Glutamatergic neuron (in vitro differentiated cells): ENCODE data around the gene CAV2. TPM values are rescaled to one million over a fixed set of nuclear protein-coding genes. Genes with fewer than 3 reads are reported as not detected.

Source experiments
- DNase-seq: peaks from one replicate; pipeline ENCODE4 v3.0.0; 2022
- H3K27ac Mint-ChIP-seq: one replicate; pipeline ENCODE4 v1.8.0; 2020; ENCODE audit warnings: mild to moderate bottlenecking, mixed read lengths, inconsistent platforms; ENCODE audit not compliant: unreplicated experiment
- H3K27me3 Mint-ChIP-seq: one replicate; pipeline ENCODE4 v1.8.0; 2020; ENCODE audit warnings: mild to moderate bottlenecking, moderate library complexity, mixed read lengths, inconsistent platforms; ENCODE audit not compliant: unreplicated experiment
- H3K36me3 Mint-ChIP-seq: one replicate; pipeline ENCODE4 v1.8.0; 2020; ENCODE audit warnings: mild to moderate bottlenecking, mixed read lengths, inconsistent platforms; ENCODE audit not compliant: unreplicated experiment
- H3K4me1 Mint-ChIP-seq: one replicate; pipeline ENCODE4 v1.8.0; 2020; ENCODE audit warnings: mild to moderate bottlenecking, low read depth, mixed read lengths, inconsistent platforms; ENCODE audit not compliant: unreplicated experiment
- H3K4me3 Mint-ChIP-seq: one replicate; pipeline ENCODE4 v1.8.0; 2020; ENCODE audit warnings: mild to moderate bottlenecking, mixed read lengths, inconsistent platforms; ENCODE audit not compliant: unreplicated experiment
- H3K9me3 Mint-ChIP-seq: one replicate; pipeline ENCODE4 v1.8.0; 2020; ENCODE audit warnings: mild to moderate bottlenecking, moderate library complexity, mixed read lengths, inconsistent platforms; ENCODE audit not compliant: unreplicated experiment
- total RNA-seq: library from RNA; stranded (reverse); fragmentation: NEBNext Ultra II Directional; extraction: Animal tissue kit (Norgen Biotek cat#: 25700); gene quantifications from one replicate; pipeline ENCODE4 v1.2.1, GENCODE V29; 2021; ENCODE audit not compliant: unreplicated experiment
- TF ChIP-seq, protein P1 (sequence below): fragments of 200-600 bp; sonication (generic); IDR thresholded peaks from one replicate; pipeline ENCODE4 v1.5.0; 2021; ENCODE audit not compliant: partially characterized antibody, unreplicated experiment

Gene CAV2
- total RNA-seq, 1 donor from 2014 or later: 1.7 TPM

DNA sequence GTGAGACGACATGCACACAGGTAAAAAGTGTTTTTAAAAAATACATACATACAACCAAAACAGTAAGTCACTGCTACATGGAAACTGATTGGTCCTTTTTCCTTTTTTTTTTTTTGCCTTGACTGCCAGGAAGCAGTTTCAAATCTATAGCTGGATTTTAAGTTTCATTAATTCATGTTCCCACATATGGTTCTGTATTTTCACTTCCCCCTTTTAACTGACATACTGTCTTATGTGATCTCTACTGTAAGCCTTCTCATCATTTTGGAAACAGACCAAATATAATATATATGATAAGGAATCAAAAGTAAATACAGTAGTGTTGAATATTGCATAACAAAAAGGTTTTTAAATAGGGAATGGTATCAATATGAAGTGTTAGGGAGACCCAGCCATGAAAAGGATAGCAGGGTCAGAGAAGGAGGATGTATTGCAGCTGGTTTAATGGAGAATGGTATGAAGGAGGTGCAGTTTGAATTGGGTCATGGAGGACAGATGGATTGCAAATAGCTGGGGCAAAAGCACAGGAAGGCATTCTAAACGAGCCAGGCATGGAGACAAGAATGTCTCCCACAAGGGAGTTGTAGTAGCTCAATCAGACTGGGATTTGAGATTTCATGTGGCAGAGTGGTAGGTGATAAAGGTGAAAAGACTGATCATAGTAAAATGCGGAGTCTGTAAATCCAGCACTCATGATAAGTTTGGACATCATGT is 30.7 kb downstream of the CAV2 start:
- H3K27me3 Mint-ChIP-seq: peaks cover 6% of the 10 kb centered on the region
- no peak overlapping the region for H3K4me3 Mint-ChIP-seq
- TF ChIP-seq, protein P1, sequence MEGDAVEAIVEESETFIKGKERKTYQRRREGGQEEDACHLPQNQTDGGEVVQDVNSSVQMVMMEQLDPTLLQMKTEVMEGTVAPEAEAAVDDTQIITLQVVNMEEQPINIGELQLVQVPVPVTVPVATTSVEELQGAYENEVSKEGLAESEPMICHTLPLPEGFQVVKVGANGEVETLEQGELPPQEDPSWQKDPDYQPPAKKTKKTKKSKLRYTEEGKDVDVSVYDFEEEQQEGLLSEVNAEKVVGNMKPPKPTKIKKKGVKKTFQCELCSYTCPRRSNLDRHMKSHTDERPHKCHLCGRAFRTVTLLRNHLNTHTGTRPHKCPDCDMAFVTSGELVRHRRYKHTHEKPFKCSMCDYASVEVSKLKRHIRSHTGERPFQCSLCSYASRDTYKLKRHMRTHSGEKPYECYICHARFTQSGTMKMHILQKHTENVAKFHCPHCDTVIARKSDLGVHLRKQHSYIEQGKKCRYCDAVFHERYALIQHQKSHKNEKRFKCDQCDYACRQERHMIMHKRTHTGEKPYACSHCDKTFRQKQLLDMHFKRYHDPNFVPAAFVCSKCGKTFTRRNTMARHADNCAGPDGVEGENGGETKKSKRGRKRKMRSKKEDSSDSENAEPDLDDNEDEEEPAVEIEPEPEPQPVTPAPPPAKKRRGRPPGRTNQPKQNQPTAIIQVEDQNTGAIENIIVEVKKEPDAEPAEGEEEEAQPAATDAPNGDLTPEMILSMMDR: no peak
- DNase-seq: no peak
- H3K4me1 Mint-ChIP-seq: peaks cover 5% of the 10 kb centered on the region
- no peaks in the 10 kb centered on the region for H3K9me3 Mint-ChIP-seq
- no peaks in the 10 kb centered on the region for H3K36me3 Mint-ChIP-seq
- H3K27ac Mint-ChIP-seq: no peak overlapping the region

DNA sequence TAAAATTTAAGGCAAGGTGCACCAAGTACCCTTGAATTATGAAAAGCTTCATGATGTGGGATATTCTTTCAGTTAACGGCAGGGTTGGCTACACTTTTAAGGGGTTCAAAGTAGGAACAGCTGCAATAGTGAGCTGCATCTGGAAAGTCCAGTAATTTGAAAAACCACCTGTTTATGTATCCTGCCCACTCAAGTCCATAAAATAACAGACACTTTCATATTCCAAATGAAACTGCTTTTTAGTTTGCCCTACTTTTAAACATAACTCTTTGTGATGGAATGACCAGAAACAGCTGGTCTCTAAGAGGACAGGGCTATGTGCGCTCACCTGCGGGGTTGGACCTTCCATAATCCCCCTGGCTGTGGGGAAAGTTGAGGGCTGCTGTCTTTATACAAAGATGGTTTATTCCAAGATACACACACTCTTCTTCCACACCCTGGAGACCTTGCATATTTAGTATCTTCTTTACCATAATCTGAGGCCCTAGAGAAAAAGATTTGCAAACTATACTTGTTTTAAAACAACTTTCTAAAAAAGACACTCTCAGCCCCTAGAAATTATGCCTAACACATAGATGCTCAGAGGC is 32.7 kb downstream of the CAV2 start:
- Mint-ChIP-seq H3K27me3 (no peaks in the 10 kb centered on the region), H3K4me1 (peaks cover 4% of the 10 kb centered on the region), H3K27ac (no peak overlapping the region), H3K9me3 (no peaks in the 10 kb centered on the region), H3K36me3 (no peaks in the 10 kb centered on the region), H3K4me3 (no peak overlapping the region)
- no peak for DNase-seq
- TF ChIP-seq, protein P1: no peak

DNA sequence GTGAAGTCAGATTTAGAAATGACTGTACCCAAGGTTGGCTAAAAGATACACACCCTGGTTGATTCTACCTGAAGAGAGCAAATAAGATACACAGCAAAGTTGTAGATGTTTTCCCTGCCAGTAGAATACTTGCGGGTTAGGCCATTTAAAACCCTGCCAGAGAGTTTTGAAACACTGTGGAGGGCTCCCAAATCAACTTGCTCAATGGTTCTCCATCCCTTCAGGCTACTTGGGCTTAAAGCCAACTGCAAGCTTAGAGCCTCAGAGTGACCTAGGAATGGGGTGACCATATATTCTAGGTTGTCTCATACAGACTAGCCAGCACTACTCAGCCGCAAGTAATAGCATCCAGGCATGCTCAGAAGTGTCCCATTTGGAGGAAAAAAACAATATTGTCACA is 35.3 kb downstream of the CAV2 start:
- no peak overlapping the region for H3K27ac Mint-ChIP-seq
- peaks cover 4% of the 10 kb centered on the region for H3K36me3 Mint-ChIP-seq
- DNase-seq: no peak
- H3K4me1 Mint-ChIP-seq: peaks cover 4% of the 10 kb centered on the region
- no peaks in the 10 kb centered on the region for H3K9me3 Mint-ChIP-seq
- no peaks in the 10 kb centered on the region for H3K27me3 Mint-ChIP-seq
- no peak overlapping the region for H3K4me3 Mint-ChIP-seq
- TF ChIP-seq, protein P1: no peak

DNA sequence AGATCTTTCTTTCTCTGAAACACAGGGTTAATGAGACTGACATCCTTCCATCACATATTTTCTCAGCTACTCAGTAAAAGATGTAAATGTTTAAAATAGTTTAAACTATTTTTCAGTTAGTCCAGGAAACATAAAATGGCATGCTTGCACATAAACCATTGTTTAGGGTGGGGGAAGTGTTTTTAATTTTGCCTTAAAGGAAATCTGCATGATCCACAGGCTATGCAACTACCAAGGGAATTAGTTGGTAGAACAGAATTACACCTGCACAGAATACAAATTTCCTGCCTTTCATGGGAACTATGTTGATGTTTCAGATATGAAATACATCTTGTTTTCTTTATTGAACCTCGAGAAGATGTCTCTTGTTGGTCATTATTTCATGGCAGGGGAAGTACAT is 35.9 kb downstream of the CAV2 start:
- DNase-seq: no peak
- TF ChIP-seq, protein P1: no peak
- no peaks in the 10 kb centered on the region for H3K27me3 Mint-ChIP-seq
- H3K9me3 Mint-ChIP-seq: no peaks in the 10 kb centered on the region
- no peak overlapping the region for H3K4me3 Mint-ChIP-seq
- peaks cover 4% of the 10 kb centered on the region for H3K36me3 Mint-ChIP-seq
- no peak overlapping the region for H3K27ac Mint-ChIP-seq
- peaks cover 2% of the 10 kb centered on the region for H3K4me1 Mint-ChIP-seq

DNA sequence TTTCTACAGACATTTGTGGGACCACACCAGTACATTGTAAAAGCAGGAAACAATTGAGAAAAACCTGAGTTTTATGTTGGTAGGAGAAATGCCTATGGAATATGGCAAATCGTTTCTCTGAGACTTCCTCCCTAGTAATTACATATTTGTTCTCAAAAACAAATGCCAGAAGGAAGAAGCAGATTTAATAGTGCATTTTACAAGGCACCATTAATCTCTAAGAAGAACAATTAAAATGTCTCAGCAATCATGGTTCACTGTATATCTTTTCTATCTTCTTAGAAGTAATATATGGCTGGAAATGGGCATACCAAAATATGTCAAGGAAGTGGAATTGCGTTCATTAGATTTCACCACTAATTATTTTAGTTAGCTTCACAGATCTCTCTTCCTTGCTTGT is 38.6 kb downstream of the CAV2 start:
- TF ChIP-seq, protein P1: no peak
- no peak overlapping the region for H3K4me3 Mint-ChIP-seq

More for the DNA sequence above, 38.6 kb downstream of the CAV2 start:
- Mint-ChIP-seq H3K27ac (no peak overlapping the region), H3K9me3 (no peaks in the 10 kb centered on the region), H3K4me1 (no peaks in the 10 kb centered on the region), H3K27me3 (peaks cover 6% of the 10 kb centered on the region), H3K36me3 (peaks cover 4% of the 10 kb centered on the region)
- DNase-seq: no peak
